ENCODE data around the gene MORF4L1.
A peak's percentile ranks its signal among the peaks of the same experiment; 100 is the strongest.
"Not testable (repeated sequence)": the region's sequence is repeated elsewhere in the genome, so short reads cannot be mapped to it uniquely, and the experiment has no call there.

Gene MORF4L1

DNA sequence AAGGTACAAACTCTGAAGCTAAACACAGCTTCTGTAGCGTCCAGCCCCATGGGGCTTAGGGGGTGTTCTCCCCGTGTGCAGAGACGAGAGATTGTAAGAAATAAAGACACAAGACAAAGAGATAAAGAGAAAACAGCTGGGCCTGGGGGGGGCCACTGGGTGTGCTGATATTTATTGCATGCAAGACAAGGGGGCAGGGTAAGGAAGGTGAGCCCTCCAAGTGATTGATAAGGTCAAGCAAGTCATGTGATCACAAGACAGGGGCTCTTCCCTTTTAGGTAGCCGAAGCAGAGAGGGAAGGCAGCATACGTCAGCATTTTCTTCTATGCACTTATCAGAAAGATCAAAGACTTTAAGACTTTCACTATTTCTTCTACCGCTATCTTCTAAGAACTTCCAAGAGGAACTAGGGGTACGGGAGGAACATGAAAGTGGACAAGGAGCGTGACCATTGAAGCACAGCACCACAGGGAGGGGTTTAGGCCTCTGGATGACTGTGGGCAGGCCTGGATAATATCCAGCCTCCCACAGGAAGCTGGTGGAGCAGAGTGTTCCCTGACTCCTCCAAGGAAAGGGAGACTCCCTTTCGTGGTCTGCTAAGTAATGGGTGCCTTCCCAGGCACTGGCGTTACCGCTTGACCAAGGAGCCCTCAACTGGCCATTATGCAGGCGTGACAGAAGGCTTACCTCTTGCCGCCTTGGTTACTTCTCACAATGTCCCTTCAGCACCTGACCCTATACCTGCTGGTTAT is 29.8 kb downstream of the MORF4L1 start:
- DNase-seq (ENCODE audit: low spot score) = not testable (repeated sequence)

DNA sequence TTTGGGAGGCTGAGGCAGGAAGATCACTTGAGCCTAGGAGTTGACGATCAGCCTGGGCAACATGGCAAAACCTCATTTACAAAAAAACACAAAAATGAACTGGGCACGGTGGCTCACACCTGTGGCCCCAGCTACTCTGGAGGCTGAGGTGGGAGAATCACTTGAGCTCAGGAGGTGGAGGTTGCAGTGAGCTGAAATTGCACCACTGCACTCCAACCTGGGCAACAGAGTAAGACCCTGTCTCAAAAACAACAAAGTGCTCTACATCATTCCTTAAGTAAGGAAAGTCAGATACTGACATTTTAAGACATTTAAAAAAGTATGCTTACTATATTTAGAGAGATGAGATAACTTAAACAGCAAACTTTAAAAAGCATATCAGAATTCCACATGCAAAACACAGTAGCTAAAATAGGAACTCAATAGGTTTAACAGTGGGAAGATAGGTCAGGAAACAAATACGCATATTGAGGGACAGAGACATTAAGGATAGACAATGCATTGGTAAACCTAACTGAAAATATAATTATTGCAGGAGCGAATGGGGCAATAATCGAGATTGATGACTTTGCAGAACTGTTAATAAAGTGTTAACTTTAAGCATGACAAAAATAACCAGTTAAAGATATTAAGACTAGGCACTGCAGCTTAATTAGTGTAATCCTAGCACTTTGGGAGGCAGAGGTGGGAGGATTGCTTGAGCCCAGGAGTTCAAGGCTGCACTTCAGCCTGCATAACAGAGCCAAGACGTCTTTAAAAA is 32.1 kb downstream of the MORF4L1 start:
- DNase-seq (ENCODE audit: low spot score) = no peak

DNA sequence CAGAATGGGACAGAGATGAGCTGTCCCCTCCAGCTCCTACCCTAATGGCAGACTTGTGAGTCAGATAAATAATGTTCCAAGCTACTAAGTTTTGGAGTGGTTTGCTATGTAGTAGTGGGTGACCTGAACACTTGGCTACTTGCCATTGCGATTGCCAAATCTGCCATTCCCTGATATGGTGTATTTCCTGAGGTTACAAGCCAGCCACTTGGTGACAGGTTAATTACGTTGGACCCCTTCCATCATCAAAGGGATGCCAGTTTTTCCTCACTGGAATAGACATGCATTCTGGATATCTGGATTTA is 33.6 kb downstream of the MORF4L1 start:
- DNase-seq (ENCODE audit: low spot score) = peak; percentile 42

DNA sequence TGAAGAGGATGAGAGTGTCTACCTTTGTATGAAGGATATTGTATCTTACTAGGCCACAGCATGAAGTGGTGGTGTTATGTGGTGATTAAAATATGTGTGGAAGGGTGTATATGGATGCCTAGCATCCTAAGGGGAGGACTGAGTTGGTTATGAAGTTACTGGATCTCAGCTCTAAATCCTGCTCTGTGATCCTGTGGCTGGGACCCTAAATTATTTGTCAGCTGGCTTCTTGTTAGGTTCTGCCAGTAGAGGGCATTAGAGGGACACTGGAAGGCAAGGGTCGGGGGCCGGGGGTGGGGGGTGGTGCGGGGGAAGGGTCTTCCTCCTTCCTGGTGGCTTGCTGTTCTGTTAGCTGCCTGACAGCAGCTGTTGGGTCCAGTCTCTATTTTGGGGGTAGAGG is 34.9 kb downstream of the MORF4L1 start:
- DNase-seq (ENCODE audit: low spot score) = peak; percentile 37

DNA sequence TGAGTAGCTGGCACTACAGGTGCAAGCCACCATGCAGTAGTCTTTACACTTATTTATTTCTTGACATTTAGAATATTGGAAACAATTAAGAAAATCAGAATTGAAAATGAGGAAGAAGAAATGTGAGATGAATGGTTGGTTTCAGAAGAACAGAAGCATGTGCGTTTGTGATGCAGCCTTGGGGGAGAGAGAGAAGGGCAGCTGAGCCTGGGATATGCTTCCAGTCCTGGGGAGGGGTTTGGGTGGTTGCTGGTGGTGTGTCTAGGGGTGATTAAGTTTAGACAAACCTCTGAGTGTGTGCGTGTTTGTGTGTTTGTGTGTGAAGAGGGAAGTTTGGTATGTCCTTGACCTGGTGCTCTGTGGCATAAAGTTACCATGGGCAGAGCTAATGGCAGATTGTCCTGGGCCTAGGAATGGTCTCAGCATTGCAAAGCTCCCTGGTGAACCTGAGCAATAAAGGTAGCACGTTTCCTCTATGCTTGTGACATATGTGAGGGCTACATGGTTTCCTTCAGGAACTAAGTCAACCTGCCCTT is 36.5 kb downstream of the MORF4L1 start:
- no peak for DNase-seq (ENCODE audit: low spot score)

DNA sequence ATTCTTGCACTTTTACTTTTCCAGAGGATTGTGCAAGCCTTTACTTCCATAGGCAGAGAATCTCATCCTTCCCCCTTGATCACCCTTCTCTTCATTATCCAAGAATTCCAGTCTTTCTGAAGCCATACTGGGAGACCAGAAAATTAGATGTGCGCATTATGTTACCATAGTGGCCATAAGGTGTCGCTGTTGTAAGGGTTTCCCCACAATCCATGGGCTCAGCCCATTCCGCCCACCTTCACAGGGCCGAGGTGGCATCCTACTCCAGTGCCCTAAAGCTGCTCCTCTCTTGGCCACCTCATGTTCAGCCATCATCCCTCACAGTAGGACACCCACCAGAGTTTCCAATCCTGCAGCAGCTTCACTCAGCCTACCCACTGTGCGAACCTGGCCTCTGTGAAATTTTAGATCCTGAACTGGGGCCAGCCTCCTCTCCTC is 37.1 kb downstream of the MORF4L1 start:
- peak; percentile 77 for DNase-seq (ENCODE audit: low spot score)

DNA sequence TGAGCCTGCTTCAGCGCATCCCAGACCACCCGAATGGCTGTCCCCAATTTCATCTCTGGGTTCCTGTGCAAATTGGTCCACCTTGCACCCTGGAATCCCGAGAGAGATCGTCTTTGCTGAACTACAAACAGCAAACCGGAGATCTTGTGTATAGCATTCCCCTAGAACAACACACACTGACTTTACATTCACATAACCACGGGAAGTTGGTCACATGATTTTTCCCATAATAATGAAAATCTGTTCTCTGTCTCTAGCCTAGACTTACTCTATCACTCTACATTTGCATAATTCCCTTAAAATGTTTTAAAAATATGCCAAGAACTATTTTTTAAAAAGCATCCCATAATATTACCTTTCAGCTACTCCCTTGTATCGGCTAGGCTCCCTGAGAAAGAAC is 37.6 kb downstream of the MORF4L1 start:
- no peak for DNase-seq (ENCODE audit: low spot score)

DNA sequence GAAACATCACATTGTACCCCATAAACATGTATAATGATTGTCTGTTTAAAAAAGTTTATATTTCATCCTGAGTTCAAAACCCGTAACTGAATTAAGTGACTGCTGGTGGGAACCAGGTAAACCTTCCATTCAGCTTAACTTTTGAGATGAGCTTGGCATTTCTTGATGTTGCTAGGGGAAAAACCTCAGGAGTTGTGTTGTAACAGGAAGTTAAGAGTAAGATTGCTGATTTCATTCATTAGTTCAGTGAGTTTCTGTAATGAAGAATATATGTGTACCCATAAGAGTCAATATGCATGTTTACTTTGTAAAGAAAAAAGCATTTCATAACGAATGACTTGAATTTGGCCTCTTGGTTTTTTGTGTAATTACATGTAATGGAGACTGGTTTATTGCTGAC is 39.6 kb downstream of the MORF4L1 start:
- no peak for DNase-seq (ENCODE audit: low spot score)

DNA sequence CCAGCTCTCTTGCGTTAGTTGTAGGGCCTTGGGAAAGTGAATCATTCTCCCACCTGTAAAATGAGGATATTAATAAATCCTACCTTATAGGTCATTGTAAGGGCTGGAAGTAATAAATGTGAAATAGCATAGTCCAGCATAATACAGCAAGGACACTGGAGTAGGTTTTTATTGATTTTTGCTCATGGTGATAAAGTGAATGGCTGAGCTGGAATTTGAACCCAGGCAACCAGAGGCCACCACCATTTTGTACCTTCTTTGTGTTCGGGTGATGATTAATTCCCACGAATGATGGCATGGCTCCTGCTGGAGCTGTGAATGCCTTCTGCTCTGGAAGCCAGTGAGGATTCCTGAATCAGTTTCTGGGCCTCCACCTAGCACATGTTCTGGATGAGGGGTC is 40.3 kb downstream of the MORF4L1 start:
- no peak for DNase-seq (ENCODE audit: low spot score)

DNA sequence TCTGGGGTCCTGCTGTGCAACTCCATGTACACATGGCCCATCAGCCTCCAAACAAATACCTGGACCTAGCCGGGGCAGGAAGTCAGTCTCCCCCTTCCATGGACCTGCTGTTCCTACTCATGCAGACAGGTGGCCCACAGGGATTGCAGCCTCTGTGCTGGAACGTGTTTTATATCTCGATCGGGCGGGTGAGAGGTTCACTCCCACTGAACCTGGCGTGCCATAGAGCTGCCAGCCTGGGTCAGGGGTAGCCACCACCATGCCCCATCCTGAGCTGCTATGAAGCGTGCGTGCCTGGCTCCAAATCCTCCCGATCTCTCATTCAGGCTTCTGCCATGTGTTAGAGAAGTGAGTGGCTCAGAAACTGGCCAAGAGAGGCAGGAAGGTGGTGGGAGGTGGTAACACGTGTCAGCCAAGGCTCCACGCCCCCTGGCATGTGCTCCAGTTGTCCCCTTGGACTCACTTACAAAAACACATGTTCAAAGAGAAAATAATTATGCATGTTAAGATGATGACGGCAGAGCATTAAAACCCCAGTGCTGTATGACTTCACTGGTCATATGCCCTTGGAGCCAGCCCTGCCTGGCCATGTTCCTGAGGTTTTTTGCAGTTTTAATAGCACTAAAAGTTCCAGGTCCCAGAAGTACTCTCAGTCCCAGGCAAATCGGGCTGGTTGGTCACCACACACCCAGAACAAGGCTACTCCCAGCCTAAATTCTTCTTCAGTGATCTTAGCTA is 41.5 kb downstream of the MORF4L1 start:
- DNase-seq (ENCODE audit: low spot score) = peak; percentile 60

DNA sequence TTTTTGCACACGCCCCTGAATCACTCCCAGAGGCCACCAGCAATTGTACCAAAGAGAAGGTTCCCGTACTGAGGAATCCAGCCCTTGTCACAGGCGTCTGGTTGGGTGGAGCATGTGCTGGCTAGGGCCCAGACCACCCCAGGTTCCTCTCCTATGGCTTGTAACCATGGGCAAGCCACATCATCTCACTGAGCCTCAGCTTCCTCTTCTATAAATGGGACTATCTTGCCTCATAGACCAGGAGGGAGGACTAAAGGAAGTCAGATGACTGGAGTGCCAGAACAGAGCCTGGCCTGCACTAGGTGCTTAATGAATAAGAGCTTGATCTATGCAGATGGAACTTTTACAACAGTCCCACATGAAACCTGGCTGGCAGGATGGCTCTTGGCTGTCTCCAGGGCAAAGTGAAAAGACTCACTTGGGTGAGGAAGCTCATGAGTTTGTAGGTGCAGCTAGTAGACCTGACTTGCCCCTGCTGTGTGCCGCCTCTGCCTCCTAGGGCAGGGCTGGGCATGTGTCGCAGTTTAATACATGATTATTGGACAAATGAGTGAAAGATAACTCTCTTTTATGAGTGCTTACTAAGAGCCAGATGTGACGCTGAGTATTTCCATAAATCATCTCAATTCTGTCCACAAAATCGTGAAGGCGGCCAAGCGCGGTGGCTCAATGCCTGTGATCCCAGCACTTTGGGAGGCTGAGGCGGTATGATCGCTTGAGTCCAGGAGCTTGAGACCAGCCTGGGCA is 42.8 kb downstream of the MORF4L1 start:
- DNase-seq (ENCODE audit: low spot score) = no peak

DNA sequence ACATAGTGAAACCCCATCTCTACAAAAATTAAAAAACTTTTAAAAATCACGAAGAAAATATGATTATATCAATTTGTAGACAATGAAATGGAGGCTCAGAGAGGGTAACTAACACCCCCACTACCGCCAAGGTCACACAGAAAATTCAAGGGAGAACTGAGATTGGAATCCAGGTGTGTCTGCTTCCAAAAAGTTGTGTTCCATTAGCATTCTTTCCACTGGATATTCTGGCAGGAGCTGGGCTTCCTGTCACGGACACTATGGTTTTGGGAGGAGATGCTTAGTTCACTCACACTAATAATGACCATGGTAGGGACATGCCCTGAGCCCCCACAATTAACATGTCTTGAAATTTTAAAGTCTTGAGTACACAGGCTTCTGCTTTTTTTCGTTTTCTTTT is 43.4 kb downstream of the MORF4L1 start:
- no peak for DNase-seq (ENCODE audit: low spot score)

DNA sequence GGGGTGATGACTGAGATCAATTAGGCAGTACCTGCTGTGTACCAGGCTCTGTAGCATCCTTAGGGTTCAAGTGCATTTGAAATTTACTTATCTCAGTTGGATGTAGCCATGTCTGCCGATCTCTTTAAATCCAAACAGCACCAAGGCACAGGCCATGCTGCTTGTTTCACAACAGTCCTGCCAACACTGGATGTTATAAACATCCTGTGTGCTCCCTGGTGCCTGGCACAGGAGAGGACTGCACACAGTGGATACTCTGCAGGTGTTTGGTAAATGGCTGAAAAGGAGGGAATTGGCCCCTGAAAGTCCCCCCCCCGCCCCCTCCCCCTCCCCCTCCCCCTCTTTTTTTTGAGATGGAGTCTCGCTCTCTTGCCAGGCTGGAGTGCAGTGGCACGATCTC is 45.2 kb downstream of the MORF4L1 start:
- DNase-seq (ENCODE audit: low spot score) = no peak

DNA sequence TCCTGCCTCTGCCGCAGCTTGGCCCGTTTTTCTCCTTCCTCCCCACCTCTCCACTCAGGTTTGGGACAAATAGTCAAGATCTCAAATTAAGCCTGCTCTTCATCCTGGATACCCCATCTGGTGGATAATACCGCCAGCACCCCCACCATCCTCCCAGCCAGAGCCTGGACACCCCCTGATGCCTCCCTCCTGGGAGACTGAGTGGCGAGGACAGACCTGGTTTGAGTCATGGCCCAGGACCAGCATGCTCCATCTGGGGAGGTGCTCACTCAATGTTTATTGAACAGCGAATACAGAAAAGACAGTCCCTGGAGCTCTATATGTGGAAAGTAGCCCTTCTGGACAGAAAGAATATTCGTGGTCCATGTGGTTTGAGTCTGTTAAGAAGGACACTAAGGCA is 48.8 kb downstream of the MORF4L1 start:
- DNase-seq (ENCODE audit: low spot score) = no peak

DNA sequence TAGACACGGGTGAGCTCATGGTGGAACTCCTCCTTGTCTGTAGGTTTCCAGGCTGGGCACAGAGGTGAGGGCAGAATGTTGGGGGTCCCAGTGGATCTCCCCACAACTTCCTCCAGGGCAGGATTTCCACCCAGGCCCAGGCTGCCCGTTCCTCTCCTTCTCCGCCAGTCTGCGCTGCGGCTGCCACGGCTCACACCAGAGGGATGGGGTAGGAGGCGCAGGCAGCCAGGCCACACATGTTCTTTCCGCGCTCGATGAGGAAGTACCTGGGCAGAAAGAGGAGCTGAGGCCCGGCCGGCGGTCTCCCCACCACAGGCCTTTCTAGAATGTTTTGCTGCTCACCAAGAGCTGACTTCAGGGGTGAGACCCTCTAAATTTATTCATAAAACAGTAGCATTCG is 49.2 kb downstream of the MORF4L1 start:
- DNase-seq (ENCODE audit: low spot score) = no peak

DNA sequence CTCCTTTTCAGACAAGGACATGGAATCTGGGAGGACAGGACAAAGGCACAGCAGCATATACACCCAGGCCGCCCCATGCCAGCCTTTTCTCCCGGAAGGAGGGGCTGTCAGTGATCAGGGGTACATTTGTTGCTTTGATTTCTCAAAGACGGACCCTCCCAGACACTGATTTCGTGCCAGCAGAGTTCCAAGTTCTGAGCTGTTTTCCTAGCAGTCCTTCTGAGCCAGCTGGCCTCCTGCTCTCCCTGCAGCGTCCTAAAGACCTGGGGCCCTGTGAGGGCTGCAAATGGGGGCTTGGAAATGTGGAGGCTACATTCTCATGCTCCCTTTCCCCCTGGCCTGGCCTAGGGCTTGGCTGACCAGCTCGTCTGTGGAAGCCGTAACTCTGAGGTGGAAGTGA is 49.8 kb downstream of the MORF4L1 start:
- DNase-seq (ENCODE audit: low spot score) = no peak

DNA sequence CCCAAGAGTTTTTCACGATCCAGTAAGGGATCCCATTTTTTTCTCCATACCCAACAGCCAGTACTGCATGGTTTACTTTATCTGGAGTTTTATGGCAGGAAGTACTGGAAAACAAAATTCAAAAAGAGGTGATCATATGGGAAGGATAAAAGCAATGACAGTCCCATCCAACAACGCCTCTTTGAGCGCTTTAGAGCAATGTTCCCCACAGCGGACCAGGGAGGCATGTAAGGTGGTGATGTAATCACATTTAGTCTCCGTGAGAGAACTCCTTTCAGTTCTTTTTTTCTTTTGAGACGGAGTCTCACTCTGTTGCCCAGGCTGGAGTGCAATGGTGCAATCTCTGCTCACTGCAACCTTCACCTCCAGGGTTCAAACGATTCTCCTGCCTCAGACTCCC is 50.3 kb downstream of the MORF4L1 start:
- no peak for DNase-seq (ENCODE audit: low spot score)

DNA sequence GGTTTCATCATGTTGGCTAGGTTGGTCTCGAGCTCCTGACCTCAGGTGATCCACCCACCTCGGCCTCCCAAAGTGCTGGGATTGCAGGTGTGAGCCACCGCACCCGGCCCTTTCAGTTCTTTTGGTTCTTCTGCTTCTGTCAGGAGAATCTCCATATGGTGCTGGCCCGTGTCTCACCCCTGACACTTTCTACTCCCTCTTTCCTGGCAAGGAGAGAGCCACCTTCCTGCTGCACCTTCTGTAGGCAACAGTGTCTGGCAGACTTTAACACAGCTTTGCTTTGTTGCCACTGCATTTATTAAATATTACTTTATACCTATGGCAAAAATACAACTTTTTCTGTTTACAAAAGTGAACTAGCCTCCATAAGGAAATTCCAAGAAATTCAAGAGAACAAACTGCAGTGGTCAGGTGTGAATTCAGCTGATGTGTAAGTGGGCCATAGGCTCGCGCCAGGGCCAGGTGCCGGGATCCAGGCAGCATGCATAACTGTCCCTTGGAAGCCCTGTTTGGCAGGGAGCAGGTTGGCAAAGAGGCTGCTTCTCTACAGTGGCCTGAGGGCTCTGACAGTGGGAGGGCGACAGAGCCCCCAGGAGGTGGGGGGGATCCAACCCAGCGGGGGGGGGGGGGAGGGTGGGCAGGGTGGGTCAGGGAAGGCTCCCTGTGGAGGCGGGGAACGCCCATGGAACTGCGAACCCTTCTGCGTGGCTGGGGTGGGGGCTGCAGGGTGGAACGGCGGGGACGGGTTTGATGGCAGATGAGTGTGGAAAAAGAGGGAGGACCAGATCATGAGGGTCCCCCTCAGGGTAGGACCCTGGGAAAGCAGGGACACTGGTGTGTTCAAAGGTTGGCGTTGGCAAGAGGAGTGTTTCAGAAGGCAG is 51.0 kb downstream of the MORF4L1 start:
- DNase-seq (ENCODE audit: low spot score) = peak; percentile 51

DNA sequence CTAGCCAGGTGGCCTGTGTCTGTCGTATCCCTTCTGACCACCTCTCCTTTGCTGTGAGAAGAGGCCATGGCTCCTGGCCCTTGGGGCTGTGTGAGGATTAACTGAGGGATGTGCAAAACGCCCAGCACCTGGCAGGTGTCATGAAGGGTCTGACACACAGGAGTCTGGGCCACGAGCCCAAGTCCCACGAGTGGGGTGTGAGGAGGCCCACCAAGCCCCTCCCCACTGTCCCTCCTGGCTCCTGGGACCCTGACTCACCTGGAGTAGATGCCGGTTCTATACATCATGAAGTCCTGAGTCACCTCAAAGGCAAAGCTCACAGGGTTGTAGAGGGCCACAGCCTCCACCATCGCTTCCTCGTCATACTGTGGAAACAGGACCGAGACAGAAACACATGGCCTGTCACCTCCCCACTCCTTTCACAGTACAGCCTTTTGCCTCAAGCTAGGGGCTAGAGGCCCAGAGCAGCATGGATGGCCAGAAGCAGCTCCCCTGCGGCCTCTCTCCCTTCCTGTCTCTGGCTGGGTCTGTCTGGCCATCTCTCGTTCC is 52.5 kb downstream of the MORF4L1 start:
- DNase-seq (ENCODE audit: low spot score) = no peak

DNA sequence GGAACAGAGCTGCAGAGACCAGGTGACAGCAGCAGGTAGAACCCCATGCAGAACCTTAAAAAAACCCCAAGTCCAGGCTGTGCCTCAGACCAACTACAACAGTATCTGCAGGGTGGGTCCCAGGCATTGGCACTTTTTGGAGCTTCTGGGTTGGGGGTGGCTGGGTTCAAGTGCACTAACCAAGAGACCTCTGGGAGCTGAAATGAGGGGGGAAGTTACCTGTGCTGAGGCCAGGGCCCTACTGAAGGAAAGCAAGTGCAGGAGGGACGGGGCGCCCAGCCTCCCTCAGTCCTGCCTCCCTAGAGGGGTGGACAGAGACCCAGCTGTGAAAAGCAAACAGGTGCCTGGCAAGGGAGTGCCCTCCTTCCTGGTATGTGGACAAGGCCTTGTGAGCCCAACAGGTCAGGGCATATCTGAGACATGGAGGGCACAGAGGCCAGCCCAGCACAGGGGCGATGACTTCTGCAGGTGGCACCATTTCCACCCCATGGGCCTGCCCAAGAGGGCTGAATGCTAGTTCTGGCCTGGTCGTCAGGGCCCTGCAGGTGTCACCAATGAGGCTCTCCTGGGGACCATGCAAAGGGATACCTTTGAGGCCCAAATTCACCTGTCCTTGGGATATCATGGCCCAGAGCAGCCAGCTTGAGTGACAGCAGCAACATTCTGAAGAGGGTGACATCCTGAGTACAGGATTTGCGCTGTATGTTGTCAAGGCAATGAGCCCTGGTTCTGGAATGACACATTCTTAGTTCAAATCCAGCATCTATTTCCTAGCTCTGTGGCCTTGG is 53.5 kb downstream of the MORF4L1 start:
- no peak for DNase-seq (ENCODE audit: low spot score)

All from cerebellar cortex (tissue), 1 donor.